NCI-H146 (cell line): ENCODE data around the gene LUZP4.
A peak's percentile ranks its signal among the peaks of the same experiment; 100 is the strongest.
"Not testable (repeated sequence)": the region's sequence is repeated elsewhere in the genome, so short reads cannot be mapped to it uniquely, and the experiment has no call there.

Experiments
- DNase-seq: peaks from one replicate; lab custom pipeline; 2025; lab: John Stamatoyannopoulos, UW

The LUZP4 gene

DNA sequence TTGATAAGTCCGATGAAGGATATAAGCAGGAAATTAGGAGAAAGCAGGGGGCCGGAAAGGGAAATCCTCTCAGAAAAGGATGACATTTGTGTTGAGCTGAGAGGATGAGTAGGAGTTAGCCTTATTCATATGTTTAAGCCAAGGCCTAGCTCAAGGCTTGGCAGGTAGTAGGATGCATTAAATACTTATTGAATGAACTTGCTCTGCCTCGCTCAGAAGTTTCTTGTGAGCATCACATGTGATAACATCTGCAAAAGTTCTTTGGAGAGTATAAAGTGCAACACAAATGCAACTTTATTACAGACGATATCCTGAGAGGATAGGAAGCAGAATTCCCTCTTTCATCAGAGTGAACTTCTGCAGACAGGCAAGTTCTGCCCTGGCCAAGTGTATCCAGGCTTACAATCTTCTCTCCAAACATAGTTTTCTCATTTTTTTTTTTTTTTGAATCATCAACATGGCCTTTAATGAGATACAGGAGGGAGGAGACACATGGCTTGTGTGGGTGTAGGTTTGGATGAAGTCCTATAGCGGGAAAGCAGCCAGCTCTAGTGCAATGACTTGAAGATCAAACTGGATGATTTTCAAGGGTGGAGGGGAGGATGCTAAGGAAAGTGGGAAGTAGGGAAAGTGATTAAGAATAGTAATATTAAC lies 48.1 kb downstream of the LUZP4 start:
- DNase-seq: no peak

DNA sequence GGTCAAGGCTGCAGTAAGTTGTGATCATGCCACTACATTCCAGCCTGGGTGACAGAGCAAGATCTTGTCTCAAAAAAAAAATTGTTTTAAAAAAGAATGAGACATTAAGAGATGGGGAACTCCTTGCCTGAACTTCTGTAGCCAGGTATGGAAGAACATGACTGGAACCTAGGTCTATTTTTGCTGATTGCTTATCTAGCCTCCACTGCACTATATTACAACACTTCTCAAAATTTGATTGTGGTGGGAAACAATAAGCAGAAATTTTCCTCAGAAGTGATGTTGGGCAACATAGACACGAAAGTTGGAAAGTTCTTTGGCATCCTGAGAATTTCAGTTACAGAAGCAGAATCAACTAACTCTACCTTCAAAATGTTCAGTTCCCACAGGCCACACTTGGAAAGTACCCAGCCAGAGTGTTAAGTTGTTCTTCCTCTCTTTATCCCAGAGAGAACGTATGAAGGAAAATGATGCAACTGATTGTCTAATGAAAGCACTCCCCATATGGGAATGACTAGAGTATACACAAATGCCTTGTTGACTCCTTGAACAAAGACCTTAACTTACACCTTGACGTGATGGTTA lies 50.0 kb downstream of the LUZP4 start:
- no peak for DNase-seq

- no peak for DNase-seq
Observed at GRCh38 chrX:115341421-115341820, 51.9 kb downstream of the LUZP4 start.

- DNase-seq: peak; percentile 84
Observed at GRCh38 chrX:115344885-115345614, 55.5 kb downstream of the LUZP4 start.

GRCh38 chrX:115345615-115346014 lies 56.1 kb downstream of the LUZP4 start:
- DNase-seq: no peak

DNA sequence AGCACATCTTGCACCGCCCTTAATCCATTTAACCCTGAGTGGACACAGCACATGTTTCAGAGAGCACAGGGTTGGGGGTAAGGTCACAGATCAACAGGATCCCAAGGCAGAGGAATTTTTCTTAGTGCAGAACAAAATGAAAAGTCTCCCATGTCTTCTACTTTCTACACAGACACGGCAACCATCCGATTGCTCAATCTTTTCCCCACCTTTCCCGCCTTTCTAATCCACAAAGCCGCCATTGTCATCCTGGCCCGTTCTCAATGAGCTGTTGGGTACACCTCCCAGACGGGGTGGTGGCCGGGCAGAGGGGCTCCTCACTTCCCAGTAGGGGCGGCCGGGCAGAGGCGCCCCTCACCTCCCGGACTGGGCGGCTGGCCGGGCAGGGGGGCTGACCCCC lies 57.2 kb downstream of the LUZP4 start:
- DNase-seq: not testable (repeated sequence)

DNA sequence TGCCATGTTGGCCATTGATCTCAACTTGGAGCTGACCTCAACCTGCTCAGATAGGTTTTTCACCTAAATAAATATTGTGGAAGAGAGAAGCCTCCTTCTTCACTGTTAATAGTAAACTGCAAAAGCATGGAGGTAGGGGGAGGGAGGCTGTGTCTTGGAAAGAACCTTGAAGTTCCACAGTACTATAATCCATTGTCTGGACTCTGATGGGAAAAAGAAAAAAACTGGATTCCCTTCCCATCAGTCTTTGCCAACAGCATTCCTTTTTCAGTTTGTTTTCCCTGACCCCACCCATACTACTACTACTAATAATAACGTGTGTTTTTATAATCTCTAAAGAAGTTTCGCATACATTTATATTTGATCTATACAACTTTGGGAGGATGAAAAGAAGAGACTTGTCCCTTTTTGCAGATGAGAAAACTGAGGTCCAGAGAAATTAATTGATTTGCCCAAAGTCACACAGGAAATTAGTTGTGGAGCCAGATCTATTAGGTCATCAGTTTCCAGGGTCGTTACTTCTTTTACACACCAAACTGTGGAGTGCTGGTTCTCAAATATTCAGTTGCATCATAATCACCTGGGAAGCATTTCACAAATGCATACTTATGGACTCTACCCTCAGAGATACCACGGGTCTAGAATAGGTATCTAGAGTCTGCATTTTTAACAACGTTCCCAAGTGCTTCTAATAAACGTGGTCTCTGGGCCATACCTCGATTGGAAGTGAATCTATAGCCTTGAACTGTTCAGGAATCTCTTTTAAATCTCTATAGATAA lies 59.1 kb downstream of the LUZP4 start:
- no peak for DNase-seq

DNA sequence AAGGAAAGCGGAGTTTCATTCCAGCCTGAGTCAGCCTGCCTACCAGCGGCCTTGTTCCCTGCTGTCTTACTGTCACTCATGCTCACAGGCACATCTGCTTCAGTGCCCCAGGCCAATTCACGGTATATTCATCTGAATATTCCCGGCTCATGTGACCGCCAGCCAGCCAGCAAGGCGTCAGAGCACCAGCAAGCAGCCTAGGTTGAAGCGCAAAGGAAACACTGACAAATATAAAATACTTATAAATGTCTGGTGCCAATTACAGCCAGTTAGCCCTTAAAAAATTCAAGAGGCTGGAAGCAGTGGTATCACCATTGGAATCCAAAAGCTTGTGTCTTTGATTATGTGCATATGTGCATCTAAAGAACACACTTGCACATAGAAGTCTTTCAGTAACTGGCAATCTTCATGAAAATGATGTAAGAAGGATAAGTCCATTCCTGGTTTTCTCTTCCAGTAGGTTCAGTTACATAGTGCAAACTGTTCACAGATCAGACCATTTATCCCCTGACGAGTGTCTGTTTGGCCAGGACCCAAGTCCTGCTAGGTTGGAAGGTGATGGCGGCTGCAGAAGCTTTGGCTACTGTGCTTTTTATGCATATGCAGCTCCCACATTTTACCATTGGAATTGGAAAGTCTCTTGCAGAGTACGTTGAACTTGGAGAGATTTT lies 61.3 kb downstream of the LUZP4 start:
- peak; percentile 11 for DNase-seq

DNA sequence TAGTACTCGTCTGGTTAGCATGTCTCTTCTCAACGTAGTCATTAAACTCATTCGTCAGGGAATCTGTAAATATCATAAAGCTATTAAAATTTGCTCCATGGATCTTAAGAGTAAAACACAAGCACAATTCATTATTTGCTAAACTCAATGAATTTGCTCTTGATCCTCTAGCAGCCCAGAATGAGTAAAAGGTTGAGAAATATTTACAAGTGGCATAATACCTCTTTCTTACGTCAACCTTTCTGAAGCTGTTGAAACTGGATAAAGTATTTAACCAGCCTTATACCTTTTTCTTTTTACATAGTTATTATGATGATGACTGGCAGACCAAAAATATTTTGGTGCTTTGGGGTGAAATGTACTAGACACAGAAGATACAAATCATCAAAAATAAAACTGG lies 66.9 kb downstream of the LUZP4 start:
- DNase-seq: no peak
